NCI-H69 (cell line): ENCODE data around the gene SOX3.

Experiments
- DNase-seq: peaks from one replicate; lab custom pipeline; 2025; lab: John Stamatoyannopoulos, UW

SOX3 gene

DNA sequence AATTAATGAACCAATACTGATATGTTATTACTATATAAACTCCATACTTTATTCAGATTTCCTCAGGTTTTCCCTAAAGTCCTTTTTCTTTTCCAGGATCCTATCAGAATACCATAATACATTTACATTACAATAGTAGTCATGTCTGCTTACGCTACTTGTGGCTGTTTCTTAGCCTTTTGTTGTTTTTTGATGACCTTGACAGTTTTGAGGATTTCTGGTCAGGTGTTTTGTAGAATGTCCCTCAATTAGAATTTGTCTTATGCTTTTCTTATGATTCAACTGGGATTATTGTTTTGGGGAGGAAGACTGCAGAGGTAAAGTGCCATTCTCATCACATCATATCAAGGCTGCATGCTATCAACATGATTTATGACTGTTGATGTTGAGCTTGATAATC lies 9.1 kb downstream of the SOX3 start:
- no peak for DNase-seq

DNA sequence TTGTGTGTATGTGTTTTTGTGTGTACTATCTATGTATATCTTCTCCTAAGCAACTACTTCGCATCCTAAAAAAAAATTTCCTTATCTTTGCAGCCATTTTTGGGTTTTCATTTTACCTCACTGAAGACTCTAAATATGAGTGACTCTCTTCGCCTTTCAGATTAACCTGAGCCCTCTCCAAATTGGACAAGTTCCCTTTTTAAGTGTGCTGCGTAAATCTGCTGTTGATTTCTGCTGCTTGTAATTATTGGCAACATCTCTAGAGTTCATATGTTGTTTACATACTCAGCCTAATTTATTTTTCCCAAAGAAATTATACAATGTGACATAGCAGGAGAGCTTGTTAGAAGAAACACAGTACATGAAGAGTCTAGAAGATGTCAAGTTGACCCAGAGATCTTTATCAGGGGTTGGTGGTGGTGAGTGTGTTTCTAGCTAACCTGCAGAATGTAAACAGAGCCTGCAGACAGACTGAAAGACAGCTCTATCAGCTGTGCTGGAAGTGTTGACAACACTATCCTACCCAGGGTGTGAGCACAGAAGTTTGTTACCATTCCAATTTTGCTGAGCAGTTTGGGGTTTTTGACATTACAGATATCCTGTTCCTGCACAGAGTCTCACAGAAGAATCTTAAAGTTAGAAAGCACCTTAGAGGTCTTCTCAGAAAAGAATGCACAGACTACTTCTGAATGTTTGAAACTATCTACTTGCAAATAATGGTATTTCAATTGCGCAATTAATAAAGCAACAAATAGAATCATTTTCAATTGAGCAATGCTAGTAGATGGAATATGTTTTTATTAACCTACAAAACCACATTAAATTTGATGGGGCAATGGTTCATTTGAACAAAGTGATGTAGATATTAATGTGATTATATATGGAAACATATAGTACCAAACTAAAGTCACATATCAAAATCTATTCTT lies 12.5 kb downstream of the SOX3 start:
- DNase-seq, result no peak

DNA sequence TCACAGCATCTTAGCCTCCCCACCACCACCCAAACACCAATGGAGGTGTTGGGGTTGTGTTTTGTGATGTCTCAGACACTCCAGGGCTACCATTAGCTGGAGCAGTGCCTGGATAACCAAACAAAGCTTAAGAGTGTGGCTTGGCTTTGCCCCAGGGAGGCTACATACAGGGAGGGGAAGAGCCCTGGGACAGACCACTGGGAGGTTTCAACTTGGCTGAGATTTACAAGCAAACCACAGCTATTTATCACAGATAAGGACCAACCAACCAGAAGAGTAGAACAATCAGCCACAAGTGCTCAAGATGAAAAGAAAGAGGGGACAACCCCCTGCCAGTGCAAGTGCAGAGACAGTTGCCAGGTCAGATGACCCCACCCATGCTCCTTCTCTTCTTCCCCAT lies 24.1 kb downstream of the SOX3 start:
- DNase-seq, result no peak

DNA sequence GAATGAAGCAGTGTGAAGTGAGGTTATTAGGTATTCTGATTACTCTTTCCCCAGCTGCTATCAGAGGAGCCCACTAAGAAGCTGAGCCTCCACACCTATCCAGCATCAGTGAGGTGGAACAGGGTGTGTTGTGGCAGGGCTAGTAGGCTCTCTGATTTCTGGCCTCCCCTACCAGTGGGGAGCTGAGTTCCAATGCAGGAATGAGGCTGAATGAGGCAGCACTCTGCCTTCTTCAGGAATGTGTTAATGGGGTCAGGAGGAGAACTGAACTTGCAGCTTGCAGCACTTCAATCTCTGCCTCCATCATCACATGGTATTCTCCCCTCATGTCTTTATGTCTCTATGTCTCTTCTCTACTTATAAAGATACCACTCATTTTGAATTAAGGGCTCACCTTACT lies 26.9 kb downstream of the SOX3 start:
- no peak for DNase-seq

DNA sequence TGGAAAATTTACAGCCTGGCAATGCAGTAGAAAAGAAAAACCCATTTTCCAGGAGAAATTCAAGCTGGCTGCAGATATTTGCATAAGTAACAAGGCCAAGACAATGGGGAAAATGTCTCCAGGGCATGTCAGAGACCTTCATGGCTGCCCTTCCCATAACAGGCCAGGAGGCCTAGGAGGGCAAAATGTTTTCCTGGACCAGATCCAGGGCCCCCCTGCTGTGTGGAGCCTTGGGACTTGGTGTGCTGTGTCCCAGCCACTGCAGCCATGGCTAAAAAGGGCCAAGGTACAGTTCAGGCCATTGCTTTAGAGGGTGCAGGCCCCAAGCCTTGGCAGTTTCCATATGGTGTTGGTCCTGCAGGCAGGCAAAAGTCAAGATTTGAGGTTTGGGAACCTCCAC lies 29.8 kb downstream of the SOX3 start:
- DNase-seq, result no peak

GRCh38 chrX:140467211-140467610 lies 37.7 kb downstream of the SOX3 start:
- no peak for DNase-seq
